ENCODE data around the gene ATG5.

ATG5 gene

DNA sequence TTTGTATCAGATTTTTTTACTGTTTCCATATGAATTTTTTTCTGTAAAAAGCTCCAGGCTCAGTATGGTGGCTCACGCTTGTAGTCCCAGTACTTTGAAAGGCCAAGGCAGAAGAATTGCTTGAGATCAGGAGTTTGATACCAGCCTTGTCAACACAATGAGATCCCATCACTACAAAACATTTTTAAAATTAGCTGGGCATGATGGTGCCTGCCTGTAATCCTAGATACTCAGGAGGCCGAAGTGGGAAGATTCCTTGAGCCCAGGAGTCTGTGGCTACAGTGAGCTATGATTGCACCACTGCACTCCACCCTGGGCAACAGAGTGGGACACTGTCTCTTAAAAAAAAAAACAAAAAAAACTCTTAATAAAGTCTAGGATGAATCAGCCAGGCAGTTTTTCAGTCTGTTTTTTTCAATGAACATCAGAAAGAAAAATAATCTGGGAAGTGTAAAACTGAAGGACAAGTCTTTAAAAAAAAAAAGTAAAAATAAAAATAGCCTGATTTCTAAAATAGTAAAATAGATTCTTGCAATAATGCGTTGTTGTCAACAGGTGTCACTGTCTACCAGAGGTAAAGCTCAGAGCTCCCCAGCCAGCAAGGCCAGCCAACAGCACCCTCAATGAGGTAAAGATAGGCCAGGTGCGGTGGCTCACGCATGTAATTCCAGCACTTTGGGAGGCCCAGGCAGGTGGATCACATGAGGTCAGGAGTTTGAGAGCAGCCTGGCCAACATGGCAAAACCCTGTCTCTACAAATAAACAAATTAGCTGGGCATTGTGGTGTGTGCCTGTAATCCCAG, 9.3 kb upstream of the ATG5 start:
- no peak overlapping the region for H3K27ac ChIP-seq
- no peak for TF ChIP-seq ZFX (IDR thresholded peaks at IDR 0.05)
- TF ChIP-seq, protein P1, sequence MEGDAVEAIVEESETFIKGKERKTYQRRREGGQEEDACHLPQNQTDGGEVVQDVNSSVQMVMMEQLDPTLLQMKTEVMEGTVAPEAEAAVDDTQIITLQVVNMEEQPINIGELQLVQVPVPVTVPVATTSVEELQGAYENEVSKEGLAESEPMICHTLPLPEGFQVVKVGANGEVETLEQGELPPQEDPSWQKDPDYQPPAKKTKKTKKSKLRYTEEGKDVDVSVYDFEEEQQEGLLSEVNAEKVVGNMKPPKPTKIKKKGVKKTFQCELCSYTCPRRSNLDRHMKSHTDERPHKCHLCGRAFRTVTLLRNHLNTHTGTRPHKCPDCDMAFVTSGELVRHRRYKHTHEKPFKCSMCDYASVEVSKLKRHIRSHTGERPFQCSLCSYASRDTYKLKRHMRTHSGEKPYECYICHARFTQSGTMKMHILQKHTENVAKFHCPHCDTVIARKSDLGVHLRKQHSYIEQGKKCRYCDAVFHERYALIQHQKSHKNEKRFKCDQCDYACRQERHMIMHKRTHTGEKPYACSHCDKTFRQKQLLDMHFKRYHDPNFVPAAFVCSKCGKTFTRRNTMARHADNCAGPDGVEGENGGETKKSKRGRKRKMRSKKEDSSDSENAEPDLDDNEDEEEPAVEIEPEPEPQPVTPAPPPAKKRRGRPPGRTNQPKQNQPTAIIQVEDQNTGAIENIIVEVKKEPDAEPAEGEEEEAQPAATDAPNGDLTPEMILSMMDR (conservative IDR thresholded peaks at IDR 0.05) = peak; percentile 80

- TF ChIP-seq, protein P1 (conservative IDR thresholded peaks at IDR 0.05) = no peak
- no peak for TF ChIP-seq ZFX (IDR thresholded peaks at IDR 0.05)
- H3K27ac ChIP-seq = peak overlapping the region; percentile 93
Measured at GRCh38 chr6:106324726-106325335, 729 bp downstream of the ATG5 start.

DNA sequence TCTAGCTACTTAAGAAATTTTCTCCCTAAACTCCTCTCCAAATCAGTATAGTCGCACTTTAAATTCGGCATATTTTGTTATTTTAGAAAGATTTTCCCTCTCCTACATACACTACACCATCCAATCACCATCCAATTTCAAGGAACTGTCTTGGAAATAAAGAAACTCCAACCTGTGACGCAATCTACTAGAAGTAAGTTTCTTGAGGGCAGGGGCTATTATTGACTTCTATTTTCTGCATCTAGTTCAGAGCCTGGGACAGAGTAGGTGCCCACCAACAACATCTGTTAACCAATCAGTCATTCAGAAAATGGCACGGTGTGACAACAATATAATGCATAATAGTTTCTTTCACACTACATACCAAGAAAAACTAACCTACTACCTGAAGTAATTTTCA, 3.6 kb downstream of the ATG5 start:
- no peak overlapping the region for H3K27ac ChIP-seq
- no peak for TF ChIP-seq ZFX (IDR thresholded peaks at IDR 0.05)
- TF ChIP-seq, protein P1 (conservative IDR thresholded peaks at IDR 0.05) = no peak

- H3K27ac ChIP-seq = no peak overlapping the region
- no peak for TF ChIP-seq ZFX (IDR thresholded peaks at IDR 0.05)
- TF ChIP-seq, protein P1 (conservative IDR thresholded peaks at IDR 0.05) = no peak
Measured at GRCh38 chr6:106318851-106319250, 6.7 kb downstream of the ATG5 start.

GRCh38 chr6:106318061-106318460, 7.5 kb downstream of the ATG5 start:
- no peak overlapping the region for H3K27ac ChIP-seq
- TF ChIP-seq ZFX (IDR thresholded peaks at IDR 0.05) = no peak
- TF ChIP-seq, protein P1 (conservative IDR thresholded peaks at IDR 0.05) = no peak

GRCh38 chr6:106316375-106316766, 9.2 kb downstream of the ATG5 start:
- H3K27ac ChIP-seq = no peak overlapping the region
- TF ChIP-seq, protein P1 (conservative IDR thresholded peaks at IDR 0.05) = no peak
- TF ChIP-seq ZFX (IDR thresholded peaks at IDR 0.05) = no peak

GRCh38 chr6:106315765-106316374, 9.7 kb downstream of the ATG5 start:
- H3K27ac ChIP-seq = no peak overlapping the region
- TF ChIP-seq, protein P1 (conservative IDR thresholded peaks at IDR 0.05) = no peak
- TF ChIP-seq ZFX (IDR thresholded peaks at IDR 0.05) = no peak

Data from C4-2B (cell line).